ENCODE results near the gene ANKS6. TPM values are rescaled to one million over a fixed set of nuclear protein-coding genes. Genes with fewer than 3 reads are reported as not detected.

ANKS6 gene
- total RNA-seq, 2 donors from 2014 or later: 13.2 to 32.0 TPM

DNA sequence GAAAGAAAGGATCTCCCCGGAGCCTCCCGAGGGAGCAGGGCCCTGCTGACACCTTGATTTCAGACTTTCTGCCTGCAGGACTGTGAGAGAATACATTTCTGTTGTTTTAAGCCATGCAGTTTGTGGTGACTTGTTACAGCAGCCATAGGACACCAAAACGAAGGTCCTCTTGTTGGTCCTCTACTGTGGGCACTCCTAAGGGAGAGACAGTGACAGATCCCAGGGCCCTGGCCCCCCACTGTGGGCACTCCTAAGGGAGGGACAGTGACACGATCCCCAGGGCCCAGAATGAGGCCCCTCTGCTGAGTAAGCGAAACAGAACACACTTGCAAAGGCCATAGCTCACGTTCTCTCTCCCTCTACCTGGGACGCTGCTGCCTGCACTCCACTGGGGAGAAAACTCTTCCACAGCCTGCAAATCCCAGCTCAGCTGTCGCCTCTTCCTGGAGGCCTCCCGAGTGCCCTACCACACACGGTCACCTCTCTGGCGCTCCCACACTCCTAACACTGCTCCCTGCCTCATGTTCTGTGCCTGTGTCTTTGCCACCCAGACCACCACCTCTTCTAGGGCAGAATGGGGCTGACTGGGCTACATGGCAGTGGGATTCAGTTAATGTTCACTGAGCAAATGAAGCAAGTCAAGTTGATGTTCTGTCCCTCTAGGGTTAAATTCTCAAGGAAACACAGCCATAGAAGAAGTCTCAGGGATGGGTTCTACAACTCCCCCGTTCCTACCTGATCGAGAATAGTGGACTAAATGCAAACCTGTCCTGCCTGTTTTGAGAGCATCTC lies 23.8 kb downstream of the ANKS6 start:
- DNase-seq (no peak), ATAC-seq (no peak)
- Histone ChIP-seq H3K27ac (no peak overlapping the region), H3K4me1 (no peaks in the 10 kb centered on the region), H3K4me3 (no peak overlapping the region), H3K36me3 (replicated peaks in 1 of 2; ENCODE audit: insufficient read depth in 1 of 2, low read depth in 2 of 2) (peaks cover 18 to 29% of the 10 kb centered on the region in 2 donors), H3K9me3 (no peaks in the 10 kb centered on the region), H3K27me3 (no peaks in the 10 kb centered on the region)
- intact Hi-C loops (cut with DNase I): no loop called here
- TF ChIP-seq, protein P1, sequence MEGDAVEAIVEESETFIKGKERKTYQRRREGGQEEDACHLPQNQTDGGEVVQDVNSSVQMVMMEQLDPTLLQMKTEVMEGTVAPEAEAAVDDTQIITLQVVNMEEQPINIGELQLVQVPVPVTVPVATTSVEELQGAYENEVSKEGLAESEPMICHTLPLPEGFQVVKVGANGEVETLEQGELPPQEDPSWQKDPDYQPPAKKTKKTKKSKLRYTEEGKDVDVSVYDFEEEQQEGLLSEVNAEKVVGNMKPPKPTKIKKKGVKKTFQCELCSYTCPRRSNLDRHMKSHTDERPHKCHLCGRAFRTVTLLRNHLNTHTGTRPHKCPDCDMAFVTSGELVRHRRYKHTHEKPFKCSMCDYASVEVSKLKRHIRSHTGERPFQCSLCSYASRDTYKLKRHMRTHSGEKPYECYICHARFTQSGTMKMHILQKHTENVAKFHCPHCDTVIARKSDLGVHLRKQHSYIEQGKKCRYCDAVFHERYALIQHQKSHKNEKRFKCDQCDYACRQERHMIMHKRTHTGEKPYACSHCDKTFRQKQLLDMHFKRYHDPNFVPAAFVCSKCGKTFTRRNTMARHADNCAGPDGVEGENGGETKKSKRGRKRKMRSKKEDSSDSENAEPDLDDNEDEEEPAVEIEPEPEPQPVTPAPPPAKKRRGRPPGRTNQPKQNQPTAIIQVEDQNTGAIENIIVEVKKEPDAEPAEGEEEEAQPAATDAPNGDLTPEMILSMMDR (IDR thresholded peaks at IDR 0.05): no peak
- no peak for TF ChIP-seq POLR2A (IDR thresholded peaks at IDR 0.05)
- WGBS, 2 donors: 89 to 93% methylated on average over 13 of the region's 13 CpGs

DNA sequence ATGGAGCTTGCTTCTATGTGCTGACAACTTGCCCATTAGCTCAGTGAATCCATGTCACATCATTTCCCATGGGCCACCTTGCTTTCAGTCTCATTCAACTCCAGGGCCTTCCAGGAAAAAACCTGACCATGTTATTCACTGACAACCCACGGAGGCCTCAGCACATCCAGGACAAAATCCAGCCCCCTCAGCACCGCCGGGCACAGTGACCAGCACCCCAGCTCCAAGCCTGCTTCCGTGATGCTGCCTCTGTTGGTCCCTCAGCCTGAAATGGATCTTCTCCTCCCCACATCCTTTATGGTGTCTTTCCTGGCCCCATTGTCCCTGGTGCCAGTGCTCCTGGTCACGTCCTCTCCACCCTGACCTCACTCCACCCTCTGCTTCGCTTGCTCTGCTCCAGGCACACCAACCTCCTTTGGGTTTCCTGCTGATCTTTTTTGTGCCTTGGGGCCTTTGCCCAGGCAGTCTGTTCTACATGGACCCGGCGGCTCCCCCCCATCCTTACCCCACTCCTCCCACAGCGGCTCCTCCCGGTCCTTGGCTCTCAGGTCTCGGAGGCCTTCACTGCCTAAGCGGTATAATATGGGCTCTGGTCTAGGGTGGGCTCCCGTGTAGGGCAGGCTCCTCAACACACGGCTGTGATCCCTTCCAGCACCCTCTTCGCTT lies 25.0 kb downstream of the ANKS6 start:
- intact Hi-C loops (cut with DNase I): no loop called here
- H3K36me3 ChIP-seq (replicated peaks in 1 of 2; ENCODE audit: insufficient read depth in 1 of 2, low read depth in 2 of 2): peaks cover 18 to 31% of the 10 kb centered on the region in 2 donors

DNA sequence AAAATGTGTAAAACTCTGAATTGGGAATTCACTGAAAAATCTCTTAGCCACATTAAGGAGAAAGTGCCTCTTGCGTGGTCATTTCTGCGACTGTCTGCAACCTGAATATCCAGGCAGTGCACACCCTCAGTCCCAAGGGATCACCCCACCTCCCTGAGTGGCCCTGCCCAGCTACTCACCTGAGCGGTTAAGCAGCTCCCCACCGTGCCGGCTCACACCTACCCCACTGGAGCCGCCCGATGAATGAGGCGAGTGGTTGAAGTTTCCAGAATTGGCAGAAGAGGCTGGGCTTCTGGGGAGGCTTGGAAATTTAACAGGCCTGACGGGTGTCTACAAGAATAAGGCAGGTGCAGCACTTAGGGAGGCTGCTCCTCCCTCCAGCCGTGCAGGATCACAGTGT lies 25.6 kb downstream of the ANKS6 start:
- intact Hi-C loops (cut with DNase I): no loop called here
- 94 to 96% methylated on average over 9 to 10 of the region's 10 CpGs for WGBS, 2 donors

More for the DNA sequence above, 25.0 kb downstream of the ANKS6 start:
- no peaks in the 10 kb centered on the region for H3K4me1 ChIP-seq
- H3K27ac ChIP-seq: no peak overlapping the region
- H3K4me3 ChIP-seq: no peak overlapping the region
- no peaks in the 10 kb centered on the region for H3K9me3 ChIP-seq
- WGBS, 2 donors: 93 to 96% methylated on average over 15 of the region's 15 CpGs
- ATAC-seq (no peak), DNase-seq (no peak)
- no peaks in the 10 kb centered on the region for H3K27me3 ChIP-seq
- TF ChIP-seq, protein P1 (IDR thresholded peaks at IDR 0.05): no peak

DNA sequence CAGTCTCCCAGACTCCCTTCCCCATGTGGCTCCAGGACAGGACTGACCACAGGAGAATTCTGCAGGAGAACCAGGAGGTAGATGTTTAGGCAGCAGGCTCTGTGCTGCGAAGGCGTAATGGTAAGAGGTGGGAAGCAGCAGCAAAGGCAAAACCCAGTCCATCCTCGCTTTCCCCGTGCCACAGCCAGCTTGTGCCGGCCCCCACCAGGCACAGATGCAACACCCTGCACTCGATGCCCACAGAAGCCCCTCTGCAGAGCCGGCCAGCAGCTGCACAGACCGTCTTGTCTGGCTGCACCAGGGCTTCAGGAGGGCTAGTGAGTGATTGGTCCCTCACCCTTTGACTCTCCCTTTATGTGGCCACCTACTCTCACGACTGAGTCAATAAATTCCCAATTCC lies 28.0 kb downstream of the ANKS6 start:
- 95 to 98% methylated on average over 6 to 9 of the region's 9 CpGs for WGBS, 2 donors
- Histone ChIP-seq H3K36me3 (replicated peaks in 1 of 2; ENCODE audit: insufficient read depth in 1 of 2, low read depth in 2 of 2) (peaks cover 18 to 28% of the 10 kb centered on the region in 2 donors), H3K4me3 (no peak overlapping the region), H3K27me3 (no peaks in the 10 kb centered on the region), H3K4me1 (no peaks in the 10 kb centered on the region), H3K27ac (no peak overlapping the region), H3K9me3 (no peaks in the 10 kb centered on the region)
- intact Hi-C loops (cut with DNase I): no loop called here
- no peak for ATAC-seq
- no peak for DNase-seq
- no peak for TF ChIP-seq POLR2A (IDR thresholded peaks at IDR 0.05)
- TF ChIP-seq, protein P1 (IDR thresholded peaks at IDR 0.05): no peak

More for the DNA sequence above, 25.6 kb downstream of the ANKS6 start:
- TF ChIP-seq, protein P1 (IDR thresholded peaks at IDR 0.05): no peak
- TF ChIP-seq POLR2A (IDR thresholded peaks at IDR 0.05): no peak
- Histone ChIP-seq H3K36me3 (replicated peaks in 1 of 2; ENCODE audit: insufficient read depth in 1 of 2, low read depth in 2 of 2) (peaks cover 18 to 31% of the 10 kb centered on the region in 2 donors), H3K4me3 (no peak overlapping the region), H3K9me3 (no peaks in the 10 kb centered on the region), H3K4me1 (no peaks in the 10 kb centered on the region), H3K27me3 (no peaks in the 10 kb centered on the region), H3K27ac (no peak overlapping the region)
- no peak for DNase-seq
- ATAC-seq: no peak
